ENCODE results near the gene TACC3.

The TACC3 gene

GRCh38 chr4:1759818-1760223, 38.5 kb downstream of the TACC3 start:
- Histone ChIP-seq H3K36me3 (ENCODE audit: control insufficient read depth, low read length) (no peaks in the 10 kb centered on the region), H3K79me2 (ENCODE audit: control insufficient read depth, low read length) (no peaks in the 10 kb centered on the region), H3K9me2 (replicated peaks; ENCODE audit: control insufficient read depth, low read length) (no peaks in the 10 kb centered on the region), H3K4me1 (ENCODE audit: control insufficient read depth, low read length) (no peaks in the 10 kb centered on the region), H3K4me3 (ENCODE audit: low read length) (no peak overlapping the region), H3K4me2 (ENCODE audit: low read length) (no peak overlapping the region), H4K20me1 (ENCODE audit: control insufficient read depth, insufficient read depth, low read depth, low read length) (peaks cover 4% of the 10 kb centered on the region; the same call in 1 of the 2 replicates), H3K27ac (ENCODE audit: low read depth, low read length) (no peak overlapping the region), H3F3A (ENCODE audit: control insufficient read depth, insufficient read depth) (no peaks in the 10 kb centered on the region), H3K27me3 (ENCODE audit: control insufficient read depth, low read length) (peaks cover 14% of the 10 kb centered on the region), H3K9me3 (ENCODE audit: control insufficient read depth, insufficient read depth, low read length) (no peaks in the 10 kb centered on the region)
- TF ChIP-seq CTCF (IDR thresholded peaks at IDR 0.05; ENCODE audit: low read depth, low read length, poor library complexity, severe bottlenecking) = no peak
- TF ChIP-seq EZH2phosphoT487 (IDR thresholded peaks at IDR 0.05; ENCODE audit: borderline replicate concordance, low read length) = no peak

GRCh38 chr4:1760521-1761071, 39.3 kb downstream of the TACC3 start:
- H3K9me3 ChIP-seq (ENCODE audit: control insufficient read depth, insufficient read depth, low read length) = no peaks in the 10 kb centered on the region
- TF ChIP-seq CTCF (IDR thresholded peaks at IDR 0.05; ENCODE audit: low read depth, low read length, poor library complexity, severe bottlenecking) (no peak), EZH2phosphoT487 (IDR thresholded peaks at IDR 0.05; ENCODE audit: borderline replicate concordance, low read length) (no peak)
- peaks cover 19% of the 10 kb centered on the region for H3K27me3 ChIP-seq (ENCODE audit: control insufficient read depth, low read length)
- H3K36me3 ChIP-seq (ENCODE audit: control insufficient read depth, low read length) = no peaks in the 10 kb centered on the region
- H3K4me1 ChIP-seq (ENCODE audit: control insufficient read depth, low read length) = no peaks in the 10 kb centered on the region
- H3K9me2 ChIP-seq (replicated peaks; ENCODE audit: control insufficient read depth, low read length) = no peaks in the 10 kb centered on the region
- H3K4me2 ChIP-seq (ENCODE audit: low read length) = no peak overlapping the region
- no peaks in the 10 kb centered on the region for H3F3A ChIP-seq (ENCODE audit: control insufficient read depth, insufficient read depth)
- no peak overlapping the region for H3K4me3 ChIP-seq (ENCODE audit: low read length)
- no peak overlapping the region for H3K27ac ChIP-seq (ENCODE audit: low read depth, low read length)
- peaks cover 4% of the 10 kb centered on the region; the same call in 1 of the 2 replicates for H4K20me1 ChIP-seq (ENCODE audit: control insufficient read depth, insufficient read depth, low read depth, low read length)
- H3K79me2 ChIP-seq (ENCODE audit: control insufficient read depth, low read length) = no peaks in the 10 kb centered on the region

- peaks cover 4% of the 10 kb centered on the region; the same call in 1 of the 2 replicates for H4K20me1 ChIP-seq (ENCODE audit: control insufficient read depth, insufficient read depth, low read depth, low read length)
- no peak for TF ChIP-seq CTCF (IDR thresholded peaks at IDR 0.05; ENCODE audit: low read depth, low read length, poor library complexity, severe bottlenecking)
- TF ChIP-seq EZH2phosphoT487 (IDR thresholded peaks at IDR 0.05; ENCODE audit: borderline replicate concordance, low read length) = no peak
- H3K27ac ChIP-seq (ENCODE audit: low read depth, low read length) = no peak overlapping the region
- no peak overlapping the region for H3K4me2 ChIP-seq (ENCODE audit: low read length)
- H3K79me2 ChIP-seq (ENCODE audit: control insufficient read depth, low read length) = no peaks in the 10 kb centered on the region
- peaks cover 19% of the 10 kb centered on the region for H3K27me3 ChIP-seq (ENCODE audit: control insufficient read depth, low read length)
- H3K4me1 ChIP-seq (ENCODE audit: control insufficient read depth, low read length) = no peaks in the 10 kb centered on the region
- H3K36me3 ChIP-seq (ENCODE audit: control insufficient read depth, low read length) = no peaks in the 10 kb centered on the region
- no peaks in the 10 kb centered on the region for H3K9me3 ChIP-seq (ENCODE audit: control insufficient read depth, insufficient read depth, low read length)
- H3K4me3 ChIP-seq (ENCODE audit: low read length) = no peak overlapping the region
- H3K9me2 ChIP-seq (replicated peaks; ENCODE audit: control insufficient read depth, low read length) = no peaks in the 10 kb centered on the region
- H3F3A ChIP-seq (ENCODE audit: control insufficient read depth, insufficient read depth) = no peaks in the 10 kb centered on the region
Observed at GRCh38 chr4:1761130-1761689, 39.9 kb downstream of the TACC3 start.
